Activated CD8-positive, alpha-beta T cell treated with anti-CD3 and anti-CD28 coated beads, Interleukin-2, amount 10 ng/mL, durations not matched to agents 7 days and 5 days (primary cell): ENCODE data around the gene PCYOX1L. TPM values are rescaled to one million over a fixed set of nuclear protein-coding genes. Genes with fewer than 3 reads are reported as not detected.

Experiments
- ATAC-seq: fragments of 150-1000 bp; cut with Tn5 transposase; one replicate; pipeline ENCODE4 v1.10.0; 2021; ENCODE audit warnings: moderate library complexity
- CTCF ChIA-PET: fragments of 350-600 bp; sonication (Branson Sonifier 250); formaldehyde crosslinking; loops from one replicate; lab custom pipeline; 2021; ENCODE audit warnings: antibody characterized with exemption; lab: Charles Lee
- POLR2A ChIA-PET: fragments of 350-600 bp; sonication (Branson Sonifier 250); formaldehyde crosslinking; loops from one replicate; lab custom pipeline; 2021; ENCODE audit warnings: antibody characterized with exemption; lab: Charles Lee
- DNase-seq: peaks from one replicate; pipeline ENCODE4 v3.0.0-alpha.2; 2020
- H3K27ac Mint-ChIP-seq: one replicate; pipeline ENCODE4 v1.8.0; 2021; ENCODE audit warnings: mild to moderate bottlenecking, mixed read lengths
- H3K27me3 Mint-ChIP-seq: one replicate; pipeline ENCODE4 v1.8.0; 2021; ENCODE audit warnings: low read depth, mixed read lengths
- H3K36me3 Mint-ChIP-seq: one replicate; pipeline ENCODE4 v1.8.0; 2021; ENCODE audit warnings: low read depth, mixed read lengths
- H3K4me1 Mint-ChIP-seq: one replicate; pipeline ENCODE4 v1.8.0; 2021; ENCODE audit warnings: low read depth, mixed read lengths
- H3K4me3 Mint-ChIP-seq: one replicate; pipeline ENCODE4 v1.8.0; 2021; ENCODE audit warnings: mild to moderate bottlenecking, mixed read lengths
- H3K9me3 Mint-ChIP-seq: one replicate; pipeline ENCODE4 v1.8.0; 2022; ENCODE audit warnings: mixed read lengths; ENCODE audit not compliant: insufficient read depth
- total RNA-seq, 2 experiments: library from RNA; stranded (reverse); gene quantifications; one replicate each; pipeline ENCODE4 v1.2.3, GENCODE V29; 2021

PCYOX1L gene
- total RNA-seq, 2 experiments from 2014 or later: 33.9 to 35.0 TPM

DNA sequence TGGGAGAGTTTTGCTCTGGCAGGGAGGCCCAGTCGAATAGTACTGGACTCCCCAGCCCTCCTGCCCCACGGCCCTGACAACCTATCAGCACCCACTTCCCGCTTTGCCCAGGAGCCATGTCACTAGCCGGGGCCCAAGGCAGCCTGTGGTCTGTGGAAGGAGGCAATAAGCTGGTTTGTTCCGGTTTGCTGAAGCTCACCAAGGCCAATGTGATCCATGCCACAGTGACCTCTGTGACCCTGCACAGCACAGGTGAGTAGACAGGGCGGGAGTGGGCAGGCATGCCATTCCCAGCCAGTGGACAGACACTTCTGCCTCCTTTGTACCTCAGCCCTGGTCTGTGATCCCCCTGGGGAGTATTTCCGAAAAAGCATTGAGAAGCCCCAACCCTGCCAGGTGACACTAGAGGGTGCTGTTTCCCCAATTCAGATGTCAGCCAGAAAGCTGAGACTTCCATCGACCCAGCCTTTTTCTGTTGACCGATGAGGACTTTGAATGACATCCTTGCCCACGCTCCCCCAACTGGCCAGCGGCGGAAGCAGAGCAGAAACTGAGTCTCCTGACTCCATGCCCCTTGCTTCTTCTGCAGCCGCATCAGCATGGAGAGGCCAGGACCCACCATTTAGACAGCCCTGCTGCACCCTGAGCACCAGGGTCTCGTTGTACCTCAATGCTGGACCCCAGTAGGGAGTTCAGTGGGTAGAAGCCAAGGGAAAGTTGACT is 9.6 kb downstream of the PCYOX1L start:
- POLR2A ChIA-PET: interaction anchor here (1.2 to 3.1 kb wide), 2 partner anchors 9 to 22 kb away, joined by 3 to 15 read pairs; partner anchors contain the start of gene GRPEL2
- Mint-ChIP-seq H3K36me3 (peaks cover 33% of the 10 kb centered on the region), H3K27me3 (no peaks in the 10 kb centered on the region), H3K4me1 (peaks cover 11% of the 10 kb centered on the region), H3K27ac (peak overlapping the region; percentile 40), H3K9me3 (no peaks in the 10 kb centered on the region), H3K4me3 (no peak overlapping the region)
- DNase-seq (peak; percentile 70), ATAC-seq (peak; percentile 72)
- CTCF ChIA-PET: interaction anchor here (0.6 to 5.2 kb wide), 26 partner anchors 9 to 219 kb away, joined by 3 to 81 read pairs (median 9); partner anchors contain the start of genes CSNK1A1, GRPEL2, IL17B and PCYOX1L

DNA sequence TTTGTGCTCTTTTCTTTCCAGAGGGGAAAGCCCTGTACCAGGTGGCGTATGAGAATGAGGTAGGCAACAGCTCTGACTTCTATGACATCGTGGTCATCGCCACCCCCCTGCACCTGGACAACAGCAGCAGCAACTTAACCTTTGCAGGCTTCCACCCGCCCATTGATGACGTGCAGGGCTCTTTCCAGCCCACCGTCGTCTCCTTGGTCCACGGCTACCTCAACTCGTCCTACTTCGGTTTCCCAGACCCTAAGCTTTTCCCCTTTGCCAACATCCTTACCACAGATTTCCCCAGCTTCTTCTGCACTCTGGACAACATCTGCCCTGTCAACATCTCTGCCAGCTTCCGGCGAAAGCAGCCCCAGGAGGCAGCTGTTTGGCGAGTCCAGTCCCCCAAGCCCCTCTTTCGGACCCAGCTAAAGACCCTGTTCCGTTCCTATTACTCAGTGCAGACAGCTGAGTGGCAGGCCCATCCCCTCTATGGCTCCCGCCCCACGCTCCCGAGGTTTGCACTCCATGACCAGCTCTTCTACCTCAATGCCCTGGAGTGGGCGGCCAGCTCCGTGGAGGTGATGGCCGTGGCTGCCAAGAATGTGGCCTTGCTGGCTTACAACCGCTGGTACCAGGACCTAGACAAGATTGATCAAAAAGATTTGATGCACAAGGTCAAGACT is 10.3 kb downstream of the PCYOX1L start:
- no peak overlapping the region for H3K27ac Mint-ChIP-seq
- H3K4me3 Mint-ChIP-seq: no peak overlapping the region
- ChIA-PET POLR2A (interaction anchor here (0.6 to 3.1 kb wide), 4 partner anchors 8 to 22 kb away, joined by 3 to 15 read pairs (median 3); partner anchors contain the start of genes GRPEL2 and PCYOX1L), CTCF (interaction anchor here (0.6 to 5.2 kb wide), 29 partner anchors 8 to 219 kb away, joined by 3 to 81 read pairs (median 6); partner anchors contain the start of genes CSNK1A1, GRPEL2, IL17B and PCYOX1L)
- H3K9me3 Mint-ChIP-seq: no peaks in the 10 kb centered on the region
- peaks cover 7% of the 10 kb centered on the region for H3K4me1 Mint-ChIP-seq
- DNase-seq: no peak
- H3K27me3 Mint-ChIP-seq: no peaks in the 10 kb centered on the region
- H3K36me3 Mint-ChIP-seq: peaks cover 33% of the 10 kb centered on the region
- no peak for ATAC-seq

DNA sequence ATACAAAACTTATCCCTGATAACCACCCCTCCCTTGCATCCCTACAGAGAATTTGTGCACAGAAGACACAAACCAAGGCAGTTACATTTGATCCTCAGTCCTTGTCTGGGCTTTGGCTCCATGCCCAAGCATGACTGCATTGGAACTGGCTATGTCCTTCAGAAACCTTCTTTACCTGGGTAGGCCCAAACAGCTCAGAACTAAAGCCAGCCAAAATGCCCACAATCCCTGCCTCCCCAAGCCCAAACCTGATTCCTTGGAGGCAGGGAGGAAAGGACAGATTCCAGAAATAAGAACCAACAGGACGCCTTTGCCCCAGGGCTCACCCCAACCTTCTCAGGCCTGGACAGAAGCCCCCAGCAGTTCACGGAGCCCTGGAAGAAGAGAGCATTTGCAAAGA is 13.0 kb downstream of the PCYOX1L start:
- ATAC-seq: no peak
- ChIA-PET POLR2A (no interaction called here), CTCF (interaction anchor here (0.9 to 7.6 kb wide), 16 partner anchors 10 to 238 kb away, joined by 3 to 94 read pairs (median 5); partner anchors contain the start of genes GRPEL2 and PCYOX1L)
- no peak for DNase-seq
- H3K4me3 Mint-ChIP-seq: no peak overlapping the region
- H3K36me3 Mint-ChIP-seq: peaks cover 21% of the 10 kb centered on the region
- H3K27me3 Mint-ChIP-seq: no peaks in the 10 kb centered on the region
- H3K9me3 Mint-ChIP-seq: no peaks in the 10 kb centered on the region
- no peak overlapping the region for H3K27ac Mint-ChIP-seq
- H3K4me1 Mint-ChIP-seq: peaks cover 7% of the 10 kb centered on the region

DNA sequence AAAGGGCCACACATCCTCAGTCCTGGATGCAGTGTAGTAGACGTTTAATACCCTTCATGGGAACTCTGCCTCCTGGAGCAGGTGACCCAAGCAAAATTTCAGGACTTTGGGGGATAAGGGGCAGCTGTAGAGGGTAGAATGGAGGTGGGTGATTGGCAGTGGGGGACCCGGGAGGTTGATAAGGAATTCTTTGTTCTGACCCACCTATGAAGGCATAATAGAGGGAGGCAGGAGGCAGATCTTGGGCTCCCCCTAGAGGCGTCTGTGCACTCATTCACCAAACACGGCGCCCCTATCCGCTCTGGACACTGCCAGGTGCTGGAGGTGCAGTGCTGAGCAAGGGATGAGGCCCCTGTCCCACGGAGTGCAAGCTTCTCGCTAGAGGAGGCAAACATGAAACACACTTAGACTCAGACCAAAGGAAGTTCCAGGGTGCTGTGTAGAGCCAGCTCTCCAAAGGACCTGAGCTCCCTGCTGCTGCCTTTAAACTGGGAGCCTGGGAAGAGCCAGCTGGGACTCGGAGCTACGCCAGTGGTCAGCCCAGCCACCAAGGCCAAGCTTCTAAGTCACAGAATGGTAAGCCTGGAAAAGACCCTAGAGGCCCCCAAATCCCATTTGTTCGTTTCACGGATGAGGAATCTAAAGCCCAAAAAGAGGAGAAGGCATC is 13.6 kb downstream of the PCYOX1L start:
- ChIA-PET CTCF (interaction anchor here (0.7 to 7.6 kb wide), 32 partner anchors 10 to 237 kb away, joined by 3 to 94 read pairs (median 4); partner anchors contain the start of genes GRPEL2 and PCYOX1L), POLR2A (no interaction called here)
- Mint-ChIP-seq H3K27me3 (no peaks in the 10 kb centered on the region), H3K9me3 (no peaks in the 10 kb centered on the region), H3K4me3 (no peak overlapping the region), H3K27ac (no peak overlapping the region), H3K36me3 (peaks cover 18% of the 10 kb centered on the region), H3K4me1 (peaks cover 7% of the 10 kb centered on the region)
- peak; percentile 90 for ATAC-seq
- DNase-seq: peak; percentile 79

DNA sequence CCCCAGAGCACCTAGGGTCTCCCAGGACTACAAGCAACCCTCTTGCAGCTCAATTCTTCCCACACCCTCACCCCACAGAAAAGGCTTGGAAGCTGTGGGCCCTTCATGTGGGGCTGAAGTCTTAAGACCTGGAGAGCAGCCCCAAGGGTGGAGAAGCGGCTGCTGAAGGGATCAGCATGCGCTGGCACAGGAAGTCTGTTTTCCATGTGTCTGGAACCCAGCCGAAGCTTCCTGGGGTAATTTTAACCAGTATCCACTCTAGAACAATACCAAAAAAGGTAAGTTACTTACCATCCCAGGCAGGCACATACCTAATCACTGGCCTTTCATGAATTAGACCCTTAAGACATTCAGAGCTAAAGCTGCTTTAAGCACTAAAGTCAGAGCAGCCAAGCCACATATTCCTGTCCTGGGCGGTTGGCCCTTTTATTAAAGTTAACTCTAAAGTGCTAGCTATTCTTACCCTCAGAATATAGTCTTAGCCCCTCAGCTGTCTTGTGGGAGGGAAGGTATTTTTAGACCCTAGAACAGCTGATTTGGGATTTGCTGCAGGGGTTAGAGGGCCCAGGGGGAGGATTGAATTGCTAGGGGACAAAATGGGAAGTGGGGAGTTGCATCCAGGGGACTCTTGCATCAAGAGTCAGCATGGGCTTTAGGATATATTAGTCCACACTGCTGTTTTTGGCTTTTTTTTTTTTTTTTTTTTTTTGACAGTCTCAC is 14.4 kb downstream of the PCYOX1L start:
- H3K4me1 Mint-ChIP-seq: peaks cover 4% of the 10 kb centered on the region
- DNase-seq (no peak), ATAC-seq (no peak)
- no peaks in the 10 kb centered on the region for H3K9me3 Mint-ChIP-seq
- H3K36me3 Mint-ChIP-seq: peaks cover 15% of the 10 kb centered on the region
- no peak overlapping the region for H3K4me3 Mint-ChIP-seq
- CTCF ChIA-PET: interaction anchor here (0.7 to 7.6 kb wide), 32 partner anchors 8 to 237 kb away, joined by 3 to 94 read pairs (median 4); partner anchors contain the start of gene PCYOX1L
- POLR2A ChIA-PET: no interaction called here
- H3K27ac Mint-ChIP-seq: no peak overlapping the region
- H3K27me3 Mint-ChIP-seq: no peaks in the 10 kb centered on the region

DNA sequence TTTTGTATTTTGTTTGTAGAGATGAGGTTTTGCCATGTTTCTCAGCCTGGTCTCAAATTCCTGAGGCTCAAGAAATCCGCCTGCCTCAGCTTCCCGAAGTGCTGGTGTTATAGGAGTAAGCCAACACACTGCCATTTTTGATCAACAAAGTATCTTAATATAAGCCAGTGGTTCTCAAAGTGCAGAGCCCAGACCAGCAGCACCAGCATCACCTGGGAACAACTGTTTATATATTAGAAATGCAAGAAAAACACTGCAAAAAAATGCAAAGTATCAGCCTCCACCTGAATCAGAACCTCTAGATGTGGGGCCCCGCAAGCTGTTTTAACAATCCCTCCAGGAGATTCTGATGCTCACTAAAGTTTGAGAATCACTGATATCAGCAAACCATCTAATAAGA is 15.1 kb downstream of the PCYOX1L start:
- peaks cover 10% of the 10 kb centered on the region for H3K36me3 Mint-ChIP-seq
- no peaks in the 10 kb centered on the region for H3K9me3 Mint-ChIP-seq
- POLR2A ChIA-PET: no interaction called here
- CTCF ChIA-PET: interaction anchor here (0.9 to 7.6 kb wide), 13 partner anchors 8 to 192 kb away, joined by 3 to 94 read pairs (median 5); partner anchors contain the start of gene PCYOX1L
- no peak overlapping the region for H3K27ac Mint-ChIP-seq
- no peaks in the 10 kb centered on the region for H3K27me3 Mint-ChIP-seq
- DNase-seq: no peak
- H3K4me1 Mint-ChIP-seq: no peaks in the 10 kb centered on the region
- no peak for ATAC-seq
- H3K4me3 Mint-ChIP-seq: no peak overlapping the region

DNA sequence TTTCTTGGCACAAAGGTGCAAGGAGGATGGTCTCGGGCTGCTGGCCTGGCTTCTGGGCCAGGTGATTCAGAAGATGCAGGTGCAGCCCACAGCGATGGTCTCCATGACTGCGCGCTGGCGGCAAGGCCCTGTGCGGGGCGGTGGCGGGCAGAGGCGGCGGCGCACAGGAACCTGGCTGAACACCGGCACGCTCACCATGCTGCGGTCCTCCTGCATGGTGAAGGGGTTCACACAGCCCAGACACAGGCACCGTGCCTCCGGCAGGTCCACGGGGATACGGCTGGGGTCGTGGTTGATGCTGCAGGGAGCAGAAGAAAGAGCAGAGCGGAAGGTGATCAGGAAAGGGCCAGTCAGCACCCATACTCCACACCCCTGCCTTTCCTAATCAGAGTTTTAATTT is 16.5 kb downstream of the PCYOX1L start:
- Mint-ChIP-seq H3K4me1 (no peaks in the 10 kb centered on the region), H3K27ac (no peak overlapping the region), H3K4me3 (no peak overlapping the region), H3K36me3 (no peaks in the 10 kb centered on the region), H3K9me3 (no peaks in the 10 kb centered on the region), H3K27me3 (no peaks in the 10 kb centered on the region)
- POLR2A ChIA-PET: no interaction called here
- CTCF ChIA-PET: interaction anchor here (0.9 to 7.6 kb wide), 4 partner anchors 10 to 57 kb away, joined by 3 to 94 read pairs (median 4); partner anchors contain the start of gene PCYOX1L
- DNase-seq (no peak), ATAC-seq (no peak)

DNA sequence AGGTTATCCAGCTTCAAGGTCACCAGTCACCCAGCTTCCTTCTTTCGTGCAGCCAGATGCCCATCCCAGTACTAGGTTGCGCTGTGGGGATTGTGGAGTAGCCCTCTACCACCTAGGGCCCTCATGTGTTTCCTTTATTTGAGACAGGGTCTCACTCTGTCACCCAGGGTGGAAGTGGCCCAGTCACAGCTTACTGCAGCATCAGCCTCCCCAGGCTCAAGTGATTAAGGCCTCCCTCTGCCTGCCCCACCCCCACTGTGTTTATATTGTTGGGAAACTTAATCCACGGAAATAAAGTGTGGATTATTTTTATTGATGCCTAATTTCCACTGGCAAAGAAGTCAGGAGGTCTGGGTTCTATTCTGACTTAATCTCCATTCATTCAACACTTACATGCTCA is 17.0 kb downstream of the PCYOX1L start:
- Mint-ChIP-seq H3K27me3 (no peaks in the 10 kb centered on the region), H3K27ac (no peak overlapping the region), H3K4me3 (no peak overlapping the region), H3K4me1 (no peaks in the 10 kb centered on the region), H3K36me3 (no peaks in the 10 kb centered on the region), H3K9me3 (no peaks in the 10 kb centered on the region)
- DNase-seq (no peak), ATAC-seq (no peak)
- POLR2A ChIA-PET: no interaction called here
- CTCF ChIA-PET: interaction anchor here (1.2 to 7.6 kb wide), 4 partner anchors 8 to 57 kb away, joined by 4 to 94 read pairs (median 9); partner anchors contain the start of gene PCYOX1L

DNA sequence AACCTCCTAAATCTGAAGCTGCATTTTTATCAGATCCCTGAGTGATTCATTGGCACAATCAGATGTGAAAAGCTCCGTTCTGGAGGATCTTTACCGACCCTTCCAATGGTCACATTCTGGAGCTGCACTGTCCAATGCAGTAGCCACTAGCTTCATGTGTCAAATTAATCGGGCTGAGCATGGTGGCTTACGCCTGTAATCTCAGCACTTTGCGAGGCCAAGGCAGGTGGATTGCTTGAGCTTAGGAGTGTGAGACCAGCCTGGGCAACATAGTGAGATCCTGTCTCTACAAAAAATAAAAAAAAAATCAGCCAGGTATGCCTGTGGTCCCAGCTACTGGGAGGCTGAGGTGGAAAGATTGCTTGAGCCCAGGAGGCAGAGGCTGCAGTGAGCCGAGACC is 17.6 kb downstream of the PCYOX1L start:
- ChIA-PET POLR2A (no interaction called here), CTCF (interaction anchor here (1.1 to 7.6 kb wide), 4 partner anchors 9 to 58 kb away, joined by 3 to 94 read pairs (median 8); no protein-coding TSS in a partner anchor)
- Mint-ChIP-seq H3K27me3 (no peaks in the 10 kb centered on the region), H3K36me3 (no peaks in the 10 kb centered on the region), H3K4me1 (no peaks in the 10 kb centered on the region), H3K9me3 (no peaks in the 10 kb centered on the region), H3K27ac (no peak overlapping the region), H3K4me3 (no peak overlapping the region)
- no peak for DNase-seq
- ATAC-seq: no peak

DNA sequence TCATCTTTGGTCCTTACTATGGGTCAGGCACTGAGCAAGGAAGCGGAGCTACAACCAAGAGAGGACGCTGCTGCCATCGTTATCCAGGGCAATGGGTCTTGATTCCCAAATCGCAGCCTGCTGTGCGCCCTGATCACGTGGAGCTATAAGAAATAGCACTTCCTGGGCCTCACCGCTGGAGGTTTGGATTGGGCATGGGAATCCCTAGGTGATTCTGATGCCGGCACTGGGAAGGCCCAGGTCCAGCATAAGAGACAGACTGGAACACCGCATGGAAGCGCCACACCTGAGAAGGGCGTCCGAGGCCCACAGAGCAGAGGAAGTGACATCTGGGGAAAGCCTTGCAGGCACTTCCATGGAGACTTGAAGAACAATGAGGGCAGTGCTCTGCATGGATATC is 18.3 kb downstream of the PCYOX1L start:
- ChIA-PET POLR2A (interaction anchor here (1.3 kb wide), 1 partner anchor 8 kb away, joined by 3 read pairs; no protein-coding TSS in a partner anchor), CTCF (interaction anchor here (1.0 to 7.6 kb wide), 6 partner anchors 9 to 59 kb away, joined by 3 to 94 read pairs (median 4); partner anchors contain the start of gene PCYOX1L)
- DNase-seq (no peak), ATAC-seq (no peak)
- Mint-ChIP-seq H3K4me1 (no peaks in the 10 kb centered on the region), H3K9me3 (no peaks in the 10 kb centered on the region), H3K27me3 (no peaks in the 10 kb centered on the region), H3K36me3 (no peaks in the 10 kb centered on the region), H3K27ac (no peak overlapping the region), H3K4me3 (no peak overlapping the region)
